Measurements from ENCODE around the gene TMEM200A.

TMEM200A gene

DNA sequence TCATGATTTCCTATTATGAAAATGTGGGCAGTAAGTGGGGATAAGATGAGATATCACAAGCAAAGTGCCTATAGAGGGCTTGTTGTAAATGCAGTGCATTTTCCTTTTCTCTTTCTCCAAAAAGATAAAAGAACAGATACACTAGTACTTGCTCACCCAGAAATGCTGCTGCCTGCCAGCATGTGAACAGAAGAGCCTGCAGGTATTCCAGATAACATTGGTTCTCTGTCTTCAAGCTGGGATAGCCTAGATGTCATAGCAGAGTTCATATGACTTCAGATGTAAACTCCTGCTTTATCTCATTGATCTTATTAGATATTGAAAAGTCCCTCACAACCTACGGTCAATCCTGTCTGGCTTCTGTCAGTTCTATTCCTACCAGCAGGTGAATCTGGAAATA, 123.7 kb downstream of the TMEM200A start:
- no peak for DNase-seq (ENCODE audit: low read depth in 2 of 2)
